HepG2 (cell line): ENCODE data around the gene ZNFX1. TPM values are rescaled to one million over a fixed set of nuclear protein-coding genes. Genes with fewer than 3 reads are reported as not detected.

Experiments used
- ATAC-seq: fragments of 200-7000 bp; cut with Tn5 transposase; 3 replicates; pipeline ENCODE4 v1.9.1; 2020; ENCODE audit warnings: mild to moderate bottlenecking, moderate library complexity
- BruUV-seq: library from RNA; stranded (reverse); fragments of 400-500 nt; replicated peaks from 2 replicates; lab custom pipeline; 2021; lab: Mats Ljungman, UMichigan
- CTCF ChIA-PET: fragments of 300-600 bp; formaldehyde crosslinking; extraction: SDS; loops from one replicate; lab custom pipeline; 2021; ENCODE audit warnings: low total read pairs, inconsistent platforms, low intra/inter-chr PET ratio; lab: Yijun Ruan, JAX
- POLR2A ChIA-PET: fragments of 350-600 bp; sonication (Branson Sonifier 250); formaldehyde crosslinking; loops from one replicate; lab custom pipeline; 2020; ENCODE audit warnings: antibody characterized with exemption, inconsistent platforms; lab: Yijun Ruan, JAX
- DNase-seq: peaks from one replicate; pipeline ENCODE4 v3.0.0-alpha.2; 2015; ENCODE audit warnings: low spot score
- FAIRE-seq: peaks from 3 replicates; lab custom pipeline; 2011; peaks lifted over from hg19 to GRCh38; lab: Jason Lieb, UNC
- H2AFZ ChIP-seq: one replicate; pipeline ENCODE4 v1.6.1; 2011; ENCODE audit warnings: low read length, inconsistent platforms
- H3K27ac ChIP-seq: fragments of 300-600 bp; 3 replicates; pipeline ENCODE4 v1.8.0; 2011; ENCODE audit warnings: mixed run types, mild to moderate bottlenecking, mixed read lengths, low read length, inconsistent platforms; ENCODE audit not compliant: insufficient read depth; ENCODE audit errors: extremely low read length
- H3K27me3 ChIP-seq, 2 experiments: fragments of 200-600 bp in 1 of 2; 2 replicates in 1 of 2; 3 replicates in 1 of 2; pipeline versions ENCODE4 v1.6.0 to v1.8.0; 2011; ENCODE audit warnings: low read length in 2 of 2, mild to moderate bottlenecking in 2 of 2, moderate library complexity in 2 of 2, inconsistent platforms in 1 of 2; ENCODE audit not compliant: insufficient read depth in 2 of 2, control insufficient read depth in 1 of 2
- H3K36me3 ChIP-seq, 2 experiments: fragments of 200-600 bp in 1 of 2; replicated peaks in 1 of 2; 2 replicates in 1 of 2; 3 replicates in 1 of 2; pipeline versions ENCODE4 v1.5.1 to v1.8.0; 2011; ENCODE audit warnings: low read length in 2 of 2, inconsistent platforms in 1 of 2; ENCODE audit not compliant: insufficient read depth in 2 of 2, control insufficient read depth in 1 of 2
- H3K4me1 ChIP-seq: 2 replicates; pipeline ENCODE4 v1.5.1; 2012; ENCODE audit warnings: low read length, inconsistent platforms; ENCODE audit not compliant: insufficient read depth
- H3K4me2 ChIP-seq: 2 replicates; pipeline ENCODE4 v1.6.0; 2011; ENCODE audit warnings: low read depth, low read length, inconsistent platforms
- H3K4me3 ChIP-seq, 3 experiments: fragments of 200-600 bp in 1 of 3; sonication (generic), shearing (Covaris generic) in 1 of 3; replicated peaks in 1 of 3; 2 replicates each; pipeline ENCODE4 v1.5.1; 2011 to 2016; ENCODE audit warnings: low read length in 3 of 3, inconsistent platforms in 2 of 3, low read depth in 2 of 3, mild to moderate bottlenecking in 2 of 3, control low read depth in 1 of 3, mixed read lengths in 1 of 3; ENCODE audit not compliant: insufficient read depth in 1 of 3
- H3K79me2 ChIP-seq: one replicate; pipeline ENCODE4 v1.6.1; 2011; ENCODE audit warnings: low read length, inconsistent platforms; ENCODE audit not compliant: insufficient read depth
- H3K9ac ChIP-seq: 2 replicates; pipeline ENCODE4 v1.6.0; 2011; ENCODE audit warnings: mild to moderate bottlenecking, low read depth, low read length, inconsistent platforms; ENCODE audit not compliant: insufficient read depth
- H3K9me3 ChIP-seq: 2 replicates; pipeline ENCODE4 v1.5.1; 2012; ENCODE audit warnings: mild to moderate bottlenecking, low read length
- H4K20me1 ChIP-seq: 2 replicates; pipeline ENCODE4 v1.6.0; 2011; ENCODE audit warnings: inconsistent platforms, mild to moderate bottlenecking, low read length, moderate library complexity; ENCODE audit not compliant: insufficient read depth
- CHD2 ChIP-seq: IDR thresholded peaks from 2 replicates; pipeline ENCODE4 v1.6.1; 2011; ENCODE audit warnings: low read depth, low read length, improper control_type of control experiment
- GATA4 ChIP-seq: sonication (generic); IDR thresholded peaks from 2 replicates; pipeline ENCODE4 v1.6.1; 2016; ENCODE audit warnings: antibody characterized with exemption, low read depth, borderline replicate concordance
- GTF2F1 ChIP-seq: fragments of 150-350 bp; IDR thresholded peaks from 2 replicates; pipeline ENCODE4 v1.6.1; 2014; ENCODE audit warnings: low read length
- KAT2B ChIP-seq: fragments of 150-350 bp; IDR thresholded peaks from 2 replicates; pipeline ENCODE4 v1.6.1; 2014; ENCODE audit warnings: low read depth, low read length, borderline replicate concordance
- MXI1 ChIP-seq: IDR thresholded peaks from 3 replicates; pipeline ENCODE4 v1.6.1; 2012; ENCODE audit warnings: low read depth, low read length, inconsistent platforms, borderline replicate concordance
- MYNN ChIP-seq: sonication (generic); formaldehyde crosslinking; IDR thresholded peaks from 2 replicates; pipeline ENCODE4 v1.4.0; 2020; ENCODE audit warnings: mild to moderate bottlenecking, low read depth, missing genetic modification reagents
- NFYB ChIP-seq: sonication (generic); formaldehyde crosslinking; IDR thresholded peaks from 2 replicates; pipeline ENCODE4 v1.4.0; 2020; ENCODE audit warnings: missing genetic modification reagents
- ONECUT2 ChIP-seq: sonication (generic); formaldehyde crosslinking; IDR thresholded peaks from 2 replicates; pipeline ENCODE4 v1.4.0; 2020; ENCODE audit warnings: missing genetic modification reagents
- PRDM10 ChIP-seq: sonication (generic); formaldehyde crosslinking; IDR thresholded peaks from 2 replicates; pipeline ENCODE4 v1.4.0; 2020; ENCODE audit warnings: low read depth, missing genetic modification reagents
- RFX3 ChIP-seq: IDR thresholded peaks from 2 replicates; pipeline ENCODE4 v1.6.1; 2016; ENCODE audit warnings: missing biosample characterization, missing genetic modification reagents
- TEAD2 ChIP-seq: sonication (generic); formaldehyde crosslinking; IDR thresholded peaks from 2 replicates; pipeline ENCODE4 v1.9.0; 2021; ENCODE audit warnings: missing genetic modification reagents
- TFDP2 ChIP-seq: sonication (generic); formaldehyde crosslinking; IDR thresholded peaks from 2 replicates; pipeline ENCODE4 v1.4.0; 2020; ENCODE audit warnings: missing genetic modification reagents
- ZBTB25 ChIP-seq: IDR thresholded peaks from 2 replicates; pipeline ENCODE4 v1.6.1; 2018; ENCODE audit warnings: missing genetic modification reagents
- ZNF235 ChIP-seq: sonication (generic); formaldehyde crosslinking; IDR thresholded peaks from 2 replicates; pipeline ENCODE4 v1.8.1; 2023; ENCODE audit warnings: mild to moderate bottlenecking, missing genetic modification reagents, borderline replicate concordance
- WGBS: methylation state at CpG from one replicate; pipeline ENCODE4 v1.1.6; 2017; ENCODE audit warnings: low lambda C conversion rate; 5-methylcytosine and 5-hydroxymethylcytosine counted together
- in situ Hi-C: cut with HindIII; loops from 2 replicates; pipeline ENCODE4 v1.10.0; 2017; ENCODE audit warnings: low pct_unique_long_range_greater_than_20kb; ENCODE audit not compliant: extremely low pct_ligation_motif_present
- intact Hi-C: fragments of 100-400 bp; cut with micrococcal nuclease; formaldehyde crosslinking; loops from one replicate; pipeline ENCODE4 v1.10.0; 2022; ENCODE audit not compliant: unreplicated experiment
- polyA plus RNA-seq, 8 experiments: library from polyadenylated mRNA; depleted of rRNA in 3 of 8; stranded (reverse) in 7 of 8; unstranded in 1 of 8; fragments of >200 nt; fragmentation: Illumina TruSeq in 4 of 8; extraction: Trizol in 4 of 8; gene quantifications; 2 replicates each; pipeline versions ENCODE4 v1.2.1 to v1.2.3, GENCODE V29; 2011 to 2016; ENCODE audit warnings: low read depth in 4 of 8, missing spikeins in 1 of 8, mixed read lengths in 1 of 8; ENCODE audit not compliant: insufficient read depth in 1 of 8
- total RNA-seq, 5 experiments: library from RNA; depleted of rRNA; stranded (reverse); fragments of >200 nt; fragmentation: Illumina TruSeq; extraction: Trizol; gene quantifications; 2 replicates each; pipeline ENCODE4 v1.2.3, GENCODE V29; 2016; ENCODE audit warnings: low read depth in 1 of 5
- TF ChIP-seq, protein P1 (sequence below): sonication (generic); formaldehyde crosslinking; IDR thresholded peaks from 2 replicates; pipeline ENCODE4 v1.5.1; 2020; ENCODE audit warnings: missing genetic modification reagents, mild to moderate bottlenecking, borderline replicate concordance

Gene ZNFX1
- total and polyA plus RNA-seq, 2 of the 13 experiments (the other 11 are each of a cell fraction or from before 2014, with no cell fraction given): 2.9 to 11.1 TPM

DNA sequence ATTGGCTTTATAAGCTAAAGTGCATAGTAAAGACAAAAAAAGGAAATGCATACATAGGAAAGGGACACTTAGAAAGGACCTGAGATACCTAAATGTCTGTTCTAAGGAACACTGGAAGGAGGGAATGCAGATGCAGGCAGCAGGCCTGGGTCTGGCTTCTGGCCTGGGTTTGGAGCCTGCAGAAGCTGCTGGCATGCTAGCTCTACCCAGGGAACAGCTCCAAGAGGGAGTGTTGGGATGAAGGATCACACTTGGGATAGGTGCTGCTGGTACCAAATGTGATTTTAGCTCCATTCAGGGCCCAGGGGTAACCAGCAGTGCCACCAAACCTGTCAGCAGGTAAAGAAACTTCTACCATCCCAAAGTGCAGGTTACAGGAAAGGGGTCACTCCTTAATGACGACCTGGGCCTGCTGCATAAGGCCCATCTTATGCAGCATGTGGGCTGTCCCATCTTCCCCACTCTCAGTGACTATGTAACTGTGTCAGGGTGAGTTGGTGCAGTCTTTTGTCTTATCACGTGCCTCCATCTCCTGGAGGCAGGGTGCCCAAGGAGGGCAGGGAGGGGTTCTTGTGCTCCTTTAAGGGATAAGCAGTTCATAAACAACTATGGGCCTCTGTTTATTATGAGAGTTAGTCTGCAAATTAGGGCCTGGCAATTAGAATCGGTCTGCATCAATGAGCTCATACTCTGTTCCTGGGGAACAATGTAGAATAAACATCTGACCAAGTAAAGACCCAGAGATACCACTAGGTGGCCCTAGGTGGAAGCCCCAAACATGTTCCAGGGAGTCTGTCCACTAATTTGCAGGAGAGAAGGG lies 31.7 kb downstream of the ZNFX1 start:
- Histone ChIP-seq H4K20me1 (no peaks in the 10 kb centered on the region), H3K36me3 (peaks cover 59 to 87% of the 10 kb centered on the region in 2 experiments), H3K4me3 (no peak overlapping the region), H3K4me1 (no peaks in the 10 kb centered on the region), H3K9me3 (no peaks in the 10 kb centered on the region), H3K27ac (no peak overlapping the region), H3K9ac (no peak overlapping the region), H3K4me2 (no peak overlapping the region), H3K27me3 (no peaks in the 10 kb centered on the region), H2AFZ (no peak overlapping the region), H3K79me2 (no peaks in the 10 kb centered on the region)
- in situ Hi-C loops: loop anchor here (5.0 kb wide), 1 partner anchor 76 kb away; no protein-coding TSS in a partner anchor
- POLR2A ChIA-PET: interaction anchor here (0.7 to 1.8 kb wide), 5 partner anchors 8 to 35 kb away, joined by 3 to 11 read pairs (median 5); partner anchors contain the start of genes DDX27 and ZNFX1
- DNase-seq (peak; percentile 68), FAIRE-seq (peak; percentile 85), ATAC-seq (peak; percentile 87)
- TSS peak; percentile 17 for BruUV-seq
- intact Hi-C loops: loop anchor here (1.0 kb wide), 2 partner anchors 31 to 74 kb away; no protein-coding TSS in a partner anchor
- WGBS: 55% methylated on average over 3 of the region's 3 CpGs
- CTCF ChIA-PET: interaction anchor here (0.6 kb wide), 1 partner anchor 119 kb away, joined by 3 read pairs; no protein-coding TSS in a partner anchor
- TF ChIP-seq RFX3 (CRISPR knock-in tag) (no peak), TFDP2 (CRISPR knock-in tag) (no peak), MXI1 (no peak), TEAD2 (CRISPR knock-in tag) (no peak), GTF2F1 (no peak), NFYB (CRISPR knock-in tag) (no peak), CHD2 (peak; percentile 23; the same call in 1 of the 2 replicates), KAT2B (no peak), MYNN (CRISPR knock-in tag) (no peak), PRDM10 (CRISPR knock-in tag) (no peak), ZBTB25 (CRISPR knock-in tag) (no peak), ONECUT2 (CRISPR knock-in tag) (no peak), GATA4 (no peak), ZNF235 (no peak)
- TF ChIP-seq, protein P1, sequence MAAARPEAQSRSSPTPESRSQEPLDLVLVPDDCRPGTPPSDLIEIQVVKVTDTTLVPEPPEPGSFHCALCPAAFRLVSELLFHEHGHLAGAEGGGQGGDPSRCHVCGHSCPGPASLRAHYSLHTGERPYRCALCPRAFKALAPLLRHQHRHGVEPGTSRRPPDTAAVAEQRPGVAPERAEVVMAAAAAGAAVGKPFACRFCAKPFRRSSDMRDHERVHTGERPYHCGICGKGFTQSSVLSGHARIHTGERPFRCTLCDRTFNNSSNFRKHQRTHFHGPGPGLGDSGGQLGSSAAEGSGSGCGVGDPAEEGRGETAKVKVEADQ (CRISPR knock-in tag): no peak
